Measurements from ENCODE around the gene CENPV.
"Not testable (repeated sequence)": the region's sequence is repeated elsewhere in the genome, so short reads cannot be mapped to it uniquely, and the experiment has no call there.

Gene CENPV

DNA sequence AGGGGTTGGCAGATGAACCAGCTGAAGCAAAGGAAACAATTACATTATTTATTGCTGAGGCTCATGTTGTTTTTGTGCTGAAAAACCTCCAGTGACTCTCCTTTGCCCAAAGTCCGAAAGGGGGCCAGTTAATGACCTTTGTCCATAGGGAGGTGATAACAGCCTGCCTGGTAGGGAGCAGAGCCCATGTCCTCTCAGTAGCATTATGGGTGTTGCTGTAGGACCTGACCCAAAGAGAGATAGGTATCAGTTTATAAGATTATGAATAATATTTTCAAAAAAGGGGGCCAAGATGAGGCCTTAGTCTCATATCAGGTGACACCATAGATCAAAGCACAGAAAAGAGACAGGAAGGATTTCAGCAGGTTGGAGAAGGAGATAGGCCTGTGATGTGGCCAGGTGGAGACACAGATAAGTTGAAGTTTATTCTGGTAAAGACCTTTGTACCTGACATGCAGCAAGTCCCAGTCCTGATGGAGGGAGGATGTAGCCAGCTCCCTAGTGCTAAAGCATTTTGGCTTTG lies 55.1 kb downstream of the CENPV start:
- Histone ChIP-seq H4K20me1 (ENCODE audit: low read depth, low read length) (no peaks in the 10 kb centered on the region), H3K4me3 (ENCODE audit: insufficient read depth, low read length, poor library complexity, severe bottlenecking) (no peak overlapping the region), H3K9ac (ENCODE audit: low read length) (no peak overlapping the region), H3K4me2 (ENCODE audit: low read depth, low read length, poor library complexity, severe bottlenecking) (no peak overlapping the region), H3K36me3 (ENCODE audit: low read length) (no peaks in the 10 kb centered on the region), H3K27ac (ENCODE audit: low read depth, low read length) (no peak overlapping the region), H3K27me3 (ENCODE audit: low read length) (no peaks in the 10 kb centered on the region), H3K9me2 (replicated peaks; ENCODE audit: insufficient read depth, low read length) (no peaks in the 10 kb centered on the region), H2AFZ (ENCODE audit: low read depth, low read length, severe bottlenecking) (no peak overlapping the region), H3F3A (ENCODE audit: insufficient read depth) (no peaks in the 10 kb centered on the region; the same call in 1 of the 2 replicates), H3K79me2 (ENCODE audit: insufficient read depth, low read length) (no peaks in the 10 kb centered on the region), H3K9me3 (ENCODE audit: insufficient read depth, low read length) (no peaks in the 10 kb centered on the region)
- TF ChIP-seq, protein P1, sequence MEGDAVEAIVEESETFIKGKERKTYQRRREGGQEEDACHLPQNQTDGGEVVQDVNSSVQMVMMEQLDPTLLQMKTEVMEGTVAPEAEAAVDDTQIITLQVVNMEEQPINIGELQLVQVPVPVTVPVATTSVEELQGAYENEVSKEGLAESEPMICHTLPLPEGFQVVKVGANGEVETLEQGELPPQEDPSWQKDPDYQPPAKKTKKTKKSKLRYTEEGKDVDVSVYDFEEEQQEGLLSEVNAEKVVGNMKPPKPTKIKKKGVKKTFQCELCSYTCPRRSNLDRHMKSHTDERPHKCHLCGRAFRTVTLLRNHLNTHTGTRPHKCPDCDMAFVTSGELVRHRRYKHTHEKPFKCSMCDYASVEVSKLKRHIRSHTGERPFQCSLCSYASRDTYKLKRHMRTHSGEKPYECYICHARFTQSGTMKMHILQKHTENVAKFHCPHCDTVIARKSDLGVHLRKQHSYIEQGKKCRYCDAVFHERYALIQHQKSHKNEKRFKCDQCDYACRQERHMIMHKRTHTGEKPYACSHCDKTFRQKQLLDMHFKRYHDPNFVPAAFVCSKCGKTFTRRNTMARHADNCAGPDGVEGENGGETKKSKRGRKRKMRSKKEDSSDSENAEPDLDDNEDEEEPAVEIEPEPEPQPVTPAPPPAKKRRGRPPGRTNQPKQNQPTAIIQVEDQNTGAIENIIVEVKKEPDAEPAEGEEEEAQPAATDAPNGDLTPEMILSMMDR (IDR thresholded peaks at IDR 0.05; ENCODE audit: insufficient read depth, low read length, poor library complexity, severe bottlenecking): no peak
- TF ChIP-seq EZH2phosphoT487 (conservative IDR thresholded peaks at IDR 0.05; ENCODE audit: low read length): no peak

DNA sequence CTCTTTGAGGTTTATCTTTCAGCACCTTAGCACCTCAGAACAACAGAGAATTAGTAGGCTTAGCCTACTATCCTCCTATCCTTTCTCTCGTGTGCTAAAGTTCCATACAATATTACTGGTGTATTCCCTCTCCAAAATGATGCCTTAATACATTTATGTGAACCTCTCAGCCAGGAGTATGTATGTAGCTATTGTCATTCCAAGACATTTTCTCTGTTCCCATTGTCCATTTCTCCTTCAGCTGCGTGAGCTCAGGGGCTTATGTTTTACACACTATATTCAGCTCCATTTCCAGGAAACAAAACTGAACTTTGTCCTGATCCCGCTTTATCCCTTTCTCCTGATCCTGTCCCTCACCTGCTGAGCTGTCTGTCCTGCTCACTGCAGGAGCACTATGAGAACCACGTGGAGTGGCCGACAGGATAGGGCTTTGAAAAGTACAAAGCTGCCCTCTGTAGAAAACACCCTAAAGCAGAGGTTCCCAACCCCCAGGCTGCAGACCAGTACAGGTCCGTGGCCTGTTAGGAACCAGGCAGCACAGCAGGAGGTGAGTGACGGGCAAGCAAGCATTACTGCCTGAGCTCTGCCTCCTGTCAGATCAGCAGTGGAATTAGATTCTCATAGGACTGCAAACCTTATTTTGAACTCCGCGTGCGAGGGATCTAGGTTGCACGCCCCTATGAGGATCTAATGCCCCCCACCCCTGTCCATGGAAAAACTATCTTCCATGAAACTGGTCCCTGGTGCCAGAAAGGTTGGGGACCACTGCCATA lies 55.7 kb downstream of the CENPV start:
- no peaks in the 10 kb centered on the region for H4K20me1 ChIP-seq (ENCODE audit: low read depth, low read length)

DNA sequence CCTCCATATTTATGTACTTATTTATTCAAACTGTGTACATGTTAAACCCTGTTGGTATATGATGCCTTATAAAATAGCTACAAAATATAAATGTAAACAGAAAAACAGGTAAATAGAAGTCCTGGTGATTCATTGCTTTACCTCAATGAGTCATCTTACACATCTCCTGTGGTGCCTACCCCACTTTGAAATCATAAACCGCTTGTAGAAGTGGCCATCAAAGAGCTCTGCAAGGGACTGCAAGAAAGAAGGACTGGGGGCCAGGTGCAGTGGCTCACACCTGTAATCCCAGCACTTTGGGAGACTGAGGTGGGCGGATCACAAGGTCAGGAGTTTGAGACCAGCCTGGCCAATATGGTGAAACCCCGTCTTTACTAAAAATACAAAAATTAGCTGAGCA lies 57.2 kb downstream of the CENPV start:
- H3K4me3 ChIP-seq (ENCODE audit: insufficient read depth, low read length, poor library complexity, severe bottlenecking); H3K9me2 ChIP-seq (replicated peaks; ENCODE audit: insufficient read depth, low read length); H3K79me2 ChIP-seq (ENCODE audit: insufficient read depth, low read length); H3K4me2 ChIP-seq (ENCODE audit: low read depth, low read length, poor library complexity, severe bottlenecking); H4K20me1 ChIP-seq (ENCODE audit: low read depth, low read length); H3K36me3 ChIP-seq (ENCODE audit: low read length); H3K27me3 ChIP-seq (ENCODE audit: low read length); H3K9me3 ChIP-seq (ENCODE audit: insufficient read depth, low read length); H2AFZ ChIP-seq (ENCODE audit: low read depth, low read length, severe bottlenecking); H3K9ac ChIP-seq (ENCODE audit: low read length); H3K27ac ChIP-seq (ENCODE audit: low read depth, low read length); H3F3A ChIP-seq (ENCODE audit: insufficient read depth): not testable (repeated sequence)

More for the DNA sequence above, 55.7 kb downstream of the CENPV start:
- Histone ChIP-seq H3K9me2 (replicated peaks; ENCODE audit: insufficient read depth, low read length) (no peaks in the 10 kb centered on the region), H3K9ac (ENCODE audit: low read length) (no peak overlapping the region), H3K4me3 (ENCODE audit: insufficient read depth, low read length, poor library complexity, severe bottlenecking) (no peak overlapping the region), H3K27me3 (ENCODE audit: low read length) (no peaks in the 10 kb centered on the region), H3K36me3 (ENCODE audit: low read length) (no peaks in the 10 kb centered on the region), H2AFZ (ENCODE audit: low read depth, low read length, severe bottlenecking) (no peak overlapping the region), H3K79me2 (ENCODE audit: insufficient read depth, low read length) (no peaks in the 10 kb centered on the region), H3K9me3 (ENCODE audit: insufficient read depth, low read length) (no peaks in the 10 kb centered on the region), H3F3A (ENCODE audit: insufficient read depth) (no peaks in the 10 kb centered on the region; the same call in 1 of the 2 replicates), H3K4me2 (ENCODE audit: low read depth, low read length, poor library complexity, severe bottlenecking) (no peak overlapping the region), H3K27ac (ENCODE audit: low read depth, low read length) (no peak overlapping the region)
- TF ChIP-seq, protein P1 (IDR thresholded peaks at IDR 0.05; ENCODE audit: insufficient read depth, low read length, poor library complexity, severe bottlenecking): no peak
- TF ChIP-seq EZH2phosphoT487 (conservative IDR thresholded peaks at IDR 0.05; ENCODE audit: low read length): no peak

DNA sequence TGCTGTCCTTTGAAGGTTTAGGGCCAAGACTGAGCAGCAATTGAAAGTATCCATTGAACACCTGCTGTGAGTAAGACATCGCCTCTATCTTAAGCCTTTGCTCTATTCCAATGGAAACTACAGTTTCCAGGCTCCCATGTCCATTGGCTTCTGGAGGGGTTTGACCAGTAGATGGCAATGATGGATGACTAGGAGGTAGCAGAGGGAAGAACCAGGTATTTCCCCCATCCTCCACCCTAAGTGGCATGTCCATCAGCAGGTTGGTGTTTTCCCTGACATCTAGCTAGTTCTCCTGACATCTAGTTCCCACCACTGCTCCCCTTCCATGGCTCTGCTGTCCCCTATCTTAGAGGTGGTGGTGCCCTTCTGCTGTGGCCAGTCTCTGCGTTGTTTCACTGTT lies 58.7 kb downstream of the CENPV start:
- no peaks in the 10 kb centered on the region; the same call in 1 of the 2 replicates for H3F3A ChIP-seq (ENCODE audit: insufficient read depth)
- no peak overlapping the region for H3K27ac ChIP-seq (ENCODE audit: low read depth, low read length)
- no peaks in the 10 kb centered on the region for H3K79me2 ChIP-seq (ENCODE audit: insufficient read depth, low read length)
- no peak overlapping the region for H3K4me2 ChIP-seq (ENCODE audit: low read depth, low read length, poor library complexity, severe bottlenecking)
- H3K36me3 ChIP-seq (ENCODE audit: low read length): no peaks in the 10 kb centered on the region
- H2AFZ ChIP-seq (ENCODE audit: low read depth, low read length, severe bottlenecking): no peak overlapping the region
- H3K4me3 ChIP-seq (ENCODE audit: insufficient read depth, low read length, poor library complexity, severe bottlenecking): no peak overlapping the region
- no peaks in the 10 kb centered on the region for H3K9me2 ChIP-seq (replicated peaks; ENCODE audit: insufficient read depth, low read length)
- no peak overlapping the region for H3K9ac ChIP-seq (ENCODE audit: low read length)
- TF ChIP-seq, protein P1 (IDR thresholded peaks at IDR 0.05; ENCODE audit: insufficient read depth, low read length, poor library complexity, severe bottlenecking): no peak
- TF ChIP-seq EZH2phosphoT487 (conservative IDR thresholded peaks at IDR 0.05; ENCODE audit: low read length): no peak
- H3K9me3 ChIP-seq (ENCODE audit: insufficient read depth, low read length): no peaks in the 10 kb centered on the region
- no peaks in the 10 kb centered on the region for H3K27me3 ChIP-seq (ENCODE audit: low read length)
- no peaks in the 10 kb centered on the region for H4K20me1 ChIP-seq (ENCODE audit: low read depth, low read length)

Measured in SU-DHL-6 (cell line).